Left ventricle myocardium inferior (tissue), 1 donor: Measurements from ENCODE around the gene PPP2R5A. TPM values are rescaled to one million over a fixed set of nuclear protein-coding genes. Genes with fewer than 3 reads are reported as not detected.

Source experiments
- DNase-seq: peaks from one replicate; pipeline ENCODE4 v3.0.0-alpha.2; 2020
- H3K27ac ChIP-seq: fragments of 200-600 bp; replicated peaks from 2 replicates; pipeline ENCODE4 v1.8.0; 2021
- H3K27me3 ChIP-seq: fragments of 200-600 bp; 2 replicates; pipeline ENCODE4 v1.8.0; 2021; ENCODE audit warnings: low read depth
- H3K36me3 ChIP-seq: fragments of 200-600 bp; 2 replicates; pipeline ENCODE4 v1.8.0; 2021
- H3K4me1 ChIP-seq: fragments of 200-600 bp; 2 replicates; pipeline ENCODE4 v1.8.0; 2021
- H3K4me3 ChIP-seq: fragments of 200-600 bp; 2 replicates; pipeline ENCODE4 v1.8.0; 2021; ENCODE audit warnings: mild to moderate bottlenecking, moderate library complexity
- H3K9me3 ChIP-seq: fragments of 200-600 bp; replicated peaks from 2 replicates; pipeline ENCODE4 v1.8.0; 2021
- intact Hi-C: fragments of 100-400 bp; cut with micrococcal nuclease; formaldehyde crosslinking; loops from one replicate; pipeline ENCODE4 v1.11.0; 2022
- total RNA-seq: library from RNA; stranded (reverse); fragmentation: NEBNext Ultra II Directional; extraction: Animal tissue kit (Norgen Biotek cat#: 25700); gene quantifications from one replicate; pipeline ENCODE4 v1.2.1, GENCODE V29; 2021
- TF ChIP-seq, protein P1 (sequence below): fragments of 200-600 bp; IDR thresholded peaks from 2 replicates; pipeline ENCODE4 v1.8.0; 2021; ENCODE audit warnings: antibody characterized with exemption, mild to moderate bottlenecking, borderline replicate concordance
- donor health status: DM: no; HTN: yes; CAD: no; lungs with severe emphysema.

PPP2R5A gene
- total RNA-seq, 1 donor from 2014 or later = 69.3 TPM

DNA sequence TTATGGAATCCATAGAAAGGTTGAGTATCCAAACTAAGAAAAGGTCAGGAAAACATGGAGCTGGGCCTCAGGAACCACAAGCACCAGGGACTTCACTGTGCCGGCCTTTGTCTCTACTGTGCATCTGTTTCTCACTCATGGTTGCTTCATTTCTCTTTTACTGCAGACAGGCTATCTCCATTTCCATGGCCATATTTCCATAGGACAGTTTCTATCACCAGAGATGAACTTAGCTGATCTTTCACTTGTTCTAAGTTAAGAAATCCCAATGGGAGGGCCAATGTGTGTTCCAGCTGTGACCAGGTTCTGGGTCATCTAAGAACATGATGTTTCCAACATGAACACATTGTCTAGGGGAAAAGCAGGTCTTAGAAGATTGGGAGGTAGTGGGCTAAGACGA, 43.7 kb upstream of the PPP2R5A start:
- H3K27ac ChIP-seq = peak overlapping the region; percentile 86
- H3K9me3 ChIP-seq = no peaks in the 10 kb centered on the region
- H3K27me3 ChIP-seq = no peaks in the 10 kb centered on the region
- H3K36me3 ChIP-seq = no peaks in the 10 kb centered on the region
- TF ChIP-seq, protein P1, sequence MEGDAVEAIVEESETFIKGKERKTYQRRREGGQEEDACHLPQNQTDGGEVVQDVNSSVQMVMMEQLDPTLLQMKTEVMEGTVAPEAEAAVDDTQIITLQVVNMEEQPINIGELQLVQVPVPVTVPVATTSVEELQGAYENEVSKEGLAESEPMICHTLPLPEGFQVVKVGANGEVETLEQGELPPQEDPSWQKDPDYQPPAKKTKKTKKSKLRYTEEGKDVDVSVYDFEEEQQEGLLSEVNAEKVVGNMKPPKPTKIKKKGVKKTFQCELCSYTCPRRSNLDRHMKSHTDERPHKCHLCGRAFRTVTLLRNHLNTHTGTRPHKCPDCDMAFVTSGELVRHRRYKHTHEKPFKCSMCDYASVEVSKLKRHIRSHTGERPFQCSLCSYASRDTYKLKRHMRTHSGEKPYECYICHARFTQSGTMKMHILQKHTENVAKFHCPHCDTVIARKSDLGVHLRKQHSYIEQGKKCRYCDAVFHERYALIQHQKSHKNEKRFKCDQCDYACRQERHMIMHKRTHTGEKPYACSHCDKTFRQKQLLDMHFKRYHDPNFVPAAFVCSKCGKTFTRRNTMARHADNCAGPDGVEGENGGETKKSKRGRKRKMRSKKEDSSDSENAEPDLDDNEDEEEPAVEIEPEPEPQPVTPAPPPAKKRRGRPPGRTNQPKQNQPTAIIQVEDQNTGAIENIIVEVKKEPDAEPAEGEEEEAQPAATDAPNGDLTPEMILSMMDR = no peak
- H3K4me1 ChIP-seq = peaks cover 50% of the 10 kb centered on the region
- intact Hi-C loops = no loop called here
- no peak for DNase-seq
- no peak overlapping the region for H3K4me3 ChIP-seq

DNA sequence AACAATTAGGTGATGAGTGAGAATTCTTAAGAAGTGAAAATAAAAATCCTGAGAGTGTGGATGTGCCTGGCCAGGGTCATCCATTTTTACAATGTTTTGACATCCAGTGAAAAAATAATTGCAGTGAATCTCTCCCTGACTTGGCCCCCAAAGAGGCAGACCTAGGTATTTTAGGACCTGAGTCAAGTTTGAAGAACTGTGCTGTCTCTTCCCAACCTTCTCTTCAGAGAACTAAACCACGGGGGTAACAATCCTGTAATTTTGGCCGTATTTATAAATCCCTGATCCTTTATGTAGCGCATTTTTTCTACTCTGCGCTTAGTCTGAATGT, 43.3 kb upstream of the PPP2R5A start:
- H3K4me1 ChIP-seq = peaks cover 50% of the 10 kb centered on the region
- TF ChIP-seq, protein P1 = no peak
- DNase-seq = no peak
- peak overlapping the region; percentile 86 for H3K27ac ChIP-seq
- intact Hi-C loops = no loop called here
- H3K36me3 ChIP-seq = no peaks in the 10 kb centered on the region
- no peaks in the 10 kb centered on the region for H3K9me3 ChIP-seq
- H3K27me3 ChIP-seq = no peaks in the 10 kb centered on the region
- peak overlapping the region; percentile 40 for H3K4me3 ChIP-seq

DNA sequence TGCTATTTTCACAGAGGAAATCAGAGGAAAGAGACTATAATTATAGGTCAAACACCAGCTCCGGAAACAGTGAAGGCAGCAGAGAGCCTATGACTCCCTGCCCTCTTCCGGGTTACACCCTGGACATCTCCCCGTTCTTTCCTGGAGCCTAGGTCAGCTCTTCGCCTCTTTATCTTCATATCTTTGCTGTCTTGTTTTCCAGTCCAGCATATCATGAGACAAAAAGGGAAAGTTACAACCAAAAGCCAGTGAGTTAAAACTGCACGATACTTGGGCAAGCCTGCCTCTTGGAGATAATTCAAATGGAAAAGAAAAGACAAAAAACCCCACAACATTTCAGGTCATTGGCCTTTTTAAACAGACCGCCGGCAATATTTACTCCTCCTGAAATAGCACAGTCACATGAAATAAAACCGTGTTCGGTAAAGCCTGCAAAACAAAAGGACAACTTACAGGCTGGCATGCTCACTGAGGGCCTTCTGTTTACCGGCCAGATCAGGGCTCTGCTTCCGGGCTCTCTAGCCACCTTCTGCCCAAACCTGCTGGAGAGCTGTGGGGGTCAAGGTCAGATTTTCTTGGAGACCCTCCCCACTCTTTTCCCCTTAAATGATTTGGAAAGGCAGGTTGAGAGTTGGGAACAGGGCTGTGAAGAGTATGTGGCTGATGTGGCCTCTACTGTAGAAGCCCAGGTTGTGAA, 42.8 kb upstream of the PPP2R5A start:
- Histone ChIP-seq H3K27me3 (no peaks in the 10 kb centered on the region), H3K27ac (peak overlapping the region; percentile 86), H3K9me3 (no peaks in the 10 kb centered on the region), H3K4me1 (peaks cover 55% of the 10 kb centered on the region), H3K4me3 (peak overlapping the region; percentile 40), H3K36me3 (no peaks in the 10 kb centered on the region)
- TF ChIP-seq, protein P1 = no peak
- intact Hi-C loops = no loop called here
- no peak for DNase-seq

DNA sequence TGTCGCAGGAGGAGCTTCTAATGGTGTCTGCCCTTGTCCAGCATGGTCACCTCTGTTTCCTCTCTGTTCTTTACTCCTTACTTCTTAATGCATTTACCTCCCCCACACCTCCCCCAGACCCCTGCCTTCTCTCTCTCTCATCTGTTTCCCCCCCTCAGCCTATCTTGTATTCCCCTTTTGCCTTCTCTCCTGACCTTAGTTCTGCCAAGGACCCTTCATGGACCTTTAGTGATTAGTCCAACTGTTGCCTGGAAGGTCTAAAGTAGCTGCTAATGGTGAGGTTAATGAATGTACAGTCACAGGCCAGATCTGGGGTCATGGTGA, 42.3 kb upstream of the PPP2R5A start:
- H3K27me3 ChIP-seq = no peaks in the 10 kb centered on the region
- H3K36me3 ChIP-seq = no peaks in the 10 kb centered on the region
- DNase-seq = no peak
- H3K27ac ChIP-seq = peak overlapping the region; percentile 86
- peak overlapping the region; percentile 40 for H3K4me3 ChIP-seq
- intact Hi-C loops = no loop called here
- H3K4me1 ChIP-seq = peaks cover 60% of the 10 kb centered on the region
- no peaks in the 10 kb centered on the region for H3K9me3 ChIP-seq
- TF ChIP-seq, protein P1 = no peak

DNA sequence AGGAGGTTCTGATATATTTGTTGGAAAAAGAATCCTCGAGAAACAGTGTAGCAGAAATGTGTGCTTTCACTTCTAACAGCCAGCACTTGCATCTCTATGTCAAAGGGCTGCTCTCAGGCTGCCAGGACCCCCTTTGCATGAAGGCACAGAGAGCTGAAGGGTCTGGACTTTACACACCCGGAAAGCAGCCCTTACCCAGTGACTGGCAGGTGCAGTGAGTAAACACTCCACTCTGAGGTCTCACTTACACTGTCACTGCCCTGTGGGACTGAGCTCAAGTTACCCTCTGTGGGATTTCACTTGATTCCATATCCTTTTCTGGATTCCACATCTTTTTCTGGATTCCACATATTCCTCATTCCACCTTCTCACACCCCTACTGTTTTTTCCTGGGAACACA, 40.8 kb upstream of the PPP2R5A start:
- Histone ChIP-seq H3K36me3 (no peaks in the 10 kb centered on the region), H3K27me3 (no peaks in the 10 kb centered on the region), H3K4me1 (peaks cover 50% of the 10 kb centered on the region), H3K4me3 (no peak overlapping the region), H3K9me3 (no peaks in the 10 kb centered on the region), H3K27ac (no peak overlapping the region)
- TF ChIP-seq, protein P1 = no peak
- DNase-seq = no peak
- intact Hi-C loops = no loop called here
